CD4-positive, alpha-beta T cell treated with Interleukin-4 for 4 hours (primary cell): ENCODE data around the gene LEFTY1.
A peak's percentile ranks its signal among the peaks of the same experiment; 100 is the strongest.

Source experiments
- DNase-seq: peaks from one replicate; pipeline ENCODE4 v3.0.0-alpha.2; 2020

Gene LEFTY1

DNA sequence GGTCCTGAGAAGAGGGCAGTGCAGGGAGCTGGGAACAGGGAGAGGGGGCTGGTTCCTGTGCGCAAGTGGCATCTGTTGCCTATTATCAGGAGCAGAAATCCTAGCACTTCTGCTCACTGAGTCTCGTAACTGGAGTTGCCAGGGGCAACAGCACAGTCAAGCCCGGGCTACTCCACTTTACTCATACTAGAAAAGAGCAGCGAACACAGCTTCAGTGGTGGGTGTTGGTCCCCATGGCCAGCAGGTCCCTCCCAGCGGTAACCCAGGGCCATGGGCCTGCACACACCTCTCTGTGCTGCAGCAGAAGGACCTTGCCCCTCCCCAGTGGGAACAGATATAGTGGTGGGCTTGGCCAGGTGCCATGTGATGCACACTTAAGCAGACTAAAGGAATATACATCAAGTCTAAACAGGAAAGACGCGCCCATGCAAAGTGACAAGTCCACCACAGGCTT, 26.6 kb upstream of the LEFTY1 start:
- no peak for DNase-seq

DNA sequence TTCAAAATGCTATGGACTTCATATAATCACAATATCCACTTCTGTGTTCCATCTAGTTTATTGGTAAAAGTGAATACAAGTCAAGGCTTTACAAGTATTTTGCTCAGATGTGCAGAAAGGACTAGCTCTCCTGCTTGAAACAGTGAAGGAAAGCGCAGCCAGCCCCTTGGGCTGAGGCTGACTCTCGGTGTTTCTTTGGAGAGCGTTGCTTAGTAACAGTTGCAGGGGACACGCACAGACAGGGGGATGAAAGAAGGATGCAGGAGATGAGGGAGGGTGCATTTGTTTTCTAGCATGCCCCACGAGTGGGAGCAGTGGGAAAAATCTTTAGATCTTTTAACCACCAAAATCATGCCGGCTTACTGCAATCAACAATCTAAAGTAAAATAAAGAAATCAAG, 26.0 kb upstream of the LEFTY1 start:
- DNase-seq = no peak

GRCh38 chr1:225914391-225914790, 25.4 kb upstream of the LEFTY1 start:
- DNase-seq = no peak

DNA sequence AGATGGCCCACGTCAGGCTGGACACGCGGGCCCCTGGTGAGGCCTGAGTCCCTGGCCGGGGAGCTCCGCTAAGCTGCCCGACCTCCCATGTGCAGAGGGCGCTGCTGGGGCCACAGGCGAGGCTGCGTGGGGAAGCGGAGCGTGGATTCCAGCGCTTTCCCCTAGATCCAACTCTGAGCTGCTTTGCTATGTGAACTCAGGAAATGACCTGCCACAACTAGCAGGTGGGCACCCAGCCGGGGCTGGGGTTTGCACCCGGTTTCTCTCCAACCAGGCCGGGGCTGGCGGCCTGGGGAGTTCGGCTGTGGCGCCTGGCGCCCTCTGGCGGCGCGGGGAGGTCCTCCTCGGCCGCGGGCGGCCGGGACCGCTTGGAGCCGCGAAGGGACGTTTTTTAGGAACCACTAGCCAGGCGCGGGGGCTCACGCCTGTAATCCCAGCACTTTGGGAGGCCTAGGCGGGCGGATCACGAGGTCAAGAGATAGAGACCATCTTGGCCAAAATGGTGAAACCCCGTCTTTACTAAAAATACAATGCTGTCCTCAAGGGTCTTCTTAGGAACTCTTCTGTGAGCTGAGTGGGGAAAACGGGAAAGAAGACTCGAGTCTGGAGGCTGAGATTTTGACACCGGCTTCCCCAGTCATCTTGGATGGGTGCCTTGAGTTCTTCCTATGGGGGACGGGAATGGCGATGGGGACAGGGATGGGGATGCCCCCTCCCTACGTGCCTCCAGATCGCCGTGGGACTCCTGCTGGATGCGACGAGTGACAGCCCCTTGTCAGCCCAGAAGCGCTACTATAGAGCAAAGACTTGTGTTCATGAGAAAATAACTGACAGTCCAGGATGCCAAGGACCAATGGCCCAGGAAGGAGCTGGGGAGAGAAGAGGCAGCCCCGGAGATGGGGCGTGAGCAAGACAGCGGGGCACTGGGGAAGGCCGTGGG, 22.5 kb upstream of the LEFTY1 start:
- DNase-seq = peak; percentile 48

DNA sequence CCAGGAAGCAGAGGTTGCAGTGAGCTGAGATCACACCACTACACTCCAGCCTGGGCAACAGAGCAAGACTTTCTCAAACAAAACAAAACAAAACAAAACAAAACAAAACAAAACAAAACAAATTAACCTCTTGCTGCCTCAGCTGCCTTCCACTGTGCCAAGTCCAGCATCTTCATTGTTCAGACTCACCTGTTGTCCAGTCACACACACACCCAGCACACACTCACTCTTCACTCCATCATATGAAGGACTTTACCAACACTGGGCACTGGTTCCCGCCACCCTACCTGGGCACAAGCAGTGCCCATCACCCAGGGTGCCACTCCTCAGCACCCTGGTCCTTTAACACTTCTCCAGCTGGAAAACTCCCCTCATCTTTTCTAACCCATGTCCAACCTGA, 20.5 kb upstream of the LEFTY1 start:
- DNase-seq = no peak

GRCh38 chr1:225908773-225909172, 19.8 kb upstream of the LEFTY1 start:
- DNase-seq = no peak

GRCh38 chr1:225908013-225908640, 19.2 kb upstream of the LEFTY1 start:
- no peak for DNase-seq

- DNase-seq = no peak
These were observed 18.4 kb upstream of the LEFTY1 start for GRCh38 chr1:225907341-225907740.

GRCh38 chr1:225906467-225906866, 17.5 kb upstream of the LEFTY1 start:
- DNase-seq = no peak

GRCh38 chr1:225903623-225904022, 14.7 kb upstream of the LEFTY1 start:
- DNase-seq = no peak

- no peak for DNase-seq
These were observed 10.3 kb upstream of the LEFTY1 start for GRCh38 chr1:225899044-225899925.

DNA sequence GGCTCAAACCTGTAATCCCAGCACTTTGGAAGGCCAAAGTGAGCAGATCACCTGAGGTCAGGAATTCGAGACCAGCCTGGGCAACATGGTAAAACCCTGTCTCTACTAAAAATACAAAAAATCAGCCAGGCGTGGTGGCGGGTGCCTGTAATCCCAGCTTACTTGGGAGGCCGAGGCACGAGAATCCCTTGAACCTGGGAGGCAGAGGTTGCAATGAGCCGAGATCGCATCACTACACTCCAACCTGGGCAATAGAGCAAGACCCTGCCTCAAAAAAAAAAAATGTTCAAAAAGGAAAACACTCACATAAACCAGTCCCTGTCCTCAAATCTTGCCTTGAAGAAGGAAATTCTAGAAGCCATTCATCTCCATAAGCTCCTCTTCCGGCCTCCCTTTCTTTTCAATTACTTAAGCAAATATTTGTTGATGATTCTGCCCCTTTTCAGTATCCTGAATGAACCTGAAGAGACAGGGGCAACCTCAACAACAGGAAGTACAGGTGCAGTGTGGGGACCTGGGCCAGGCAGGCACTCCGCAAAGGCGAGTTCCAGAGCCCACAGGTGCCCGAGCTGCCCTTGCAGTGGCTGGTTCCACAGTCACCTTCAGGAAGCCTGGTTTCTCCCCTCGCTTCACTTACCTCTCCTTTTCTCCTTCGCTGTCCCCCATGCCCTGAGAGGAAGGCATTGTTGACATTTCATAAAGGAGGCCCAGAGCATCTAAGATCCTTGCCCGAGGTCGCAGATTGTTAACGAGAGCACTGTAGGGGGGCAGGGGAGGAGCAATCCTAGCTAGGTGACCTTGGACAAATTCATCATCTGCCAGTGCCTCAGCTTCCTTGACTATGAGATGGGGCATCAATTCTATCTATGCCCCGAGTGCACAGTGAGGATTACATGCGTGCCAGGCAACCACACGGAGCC, 8.9 kb upstream of the LEFTY1 start:
- DNase-seq = peak; percentile 48

DNA sequence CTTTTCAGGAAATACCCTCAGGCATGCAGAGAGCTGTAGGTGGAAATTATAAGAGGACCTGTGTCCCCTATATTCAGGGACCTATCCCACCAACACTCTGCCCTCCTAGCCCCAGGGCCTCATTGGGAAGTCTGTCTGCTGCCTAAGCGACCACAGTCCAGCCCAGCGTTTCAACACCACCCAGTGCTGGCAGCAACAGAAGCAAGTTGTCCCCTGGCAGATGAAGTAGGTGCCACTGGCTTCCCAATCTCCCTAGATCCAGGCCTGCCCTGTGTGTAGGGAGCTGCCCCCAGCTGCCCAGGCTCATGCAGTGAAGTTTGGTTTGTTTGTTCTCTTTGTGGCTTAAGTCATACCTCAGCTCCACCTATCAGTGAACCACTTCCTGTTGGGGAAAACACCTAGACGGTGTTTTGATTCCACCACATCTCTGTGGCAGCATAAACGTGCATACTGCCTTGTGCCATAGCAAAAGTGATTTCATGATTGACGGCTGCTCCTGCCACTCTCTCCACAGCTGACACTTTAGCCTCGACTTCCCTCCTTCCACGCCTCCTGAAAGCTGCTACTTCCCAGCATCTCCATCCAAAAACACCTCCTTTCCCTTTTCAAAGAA, 8.1 kb upstream of the LEFTY1 start:
- DNase-seq = peak; percentile 92

- DNase-seq = no peak
These were observed 7.5 kb upstream of the LEFTY1 start for GRCh38 chr1:225896494-225896893.

DNA sequence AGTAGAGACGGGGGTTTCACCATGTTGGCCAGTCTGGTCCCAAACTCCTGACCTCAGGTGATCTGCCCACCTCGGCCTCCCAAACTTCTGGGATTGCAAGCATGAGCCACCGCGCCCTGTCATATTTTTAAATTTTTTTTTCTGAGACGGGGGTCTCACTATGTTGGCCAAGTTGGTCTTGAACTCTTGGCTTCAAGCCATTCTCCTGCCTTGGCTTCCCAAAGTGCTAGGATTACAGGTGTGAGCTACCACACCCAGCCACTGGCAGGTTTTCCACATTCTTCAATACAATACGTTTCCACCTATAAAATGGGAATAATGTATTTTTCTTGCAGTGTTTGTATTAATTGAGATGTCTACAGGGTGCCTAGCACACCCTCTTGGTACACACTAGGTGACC, 3.4 kb upstream of the LEFTY1 start:
- DNase-seq = no peak

DNA sequence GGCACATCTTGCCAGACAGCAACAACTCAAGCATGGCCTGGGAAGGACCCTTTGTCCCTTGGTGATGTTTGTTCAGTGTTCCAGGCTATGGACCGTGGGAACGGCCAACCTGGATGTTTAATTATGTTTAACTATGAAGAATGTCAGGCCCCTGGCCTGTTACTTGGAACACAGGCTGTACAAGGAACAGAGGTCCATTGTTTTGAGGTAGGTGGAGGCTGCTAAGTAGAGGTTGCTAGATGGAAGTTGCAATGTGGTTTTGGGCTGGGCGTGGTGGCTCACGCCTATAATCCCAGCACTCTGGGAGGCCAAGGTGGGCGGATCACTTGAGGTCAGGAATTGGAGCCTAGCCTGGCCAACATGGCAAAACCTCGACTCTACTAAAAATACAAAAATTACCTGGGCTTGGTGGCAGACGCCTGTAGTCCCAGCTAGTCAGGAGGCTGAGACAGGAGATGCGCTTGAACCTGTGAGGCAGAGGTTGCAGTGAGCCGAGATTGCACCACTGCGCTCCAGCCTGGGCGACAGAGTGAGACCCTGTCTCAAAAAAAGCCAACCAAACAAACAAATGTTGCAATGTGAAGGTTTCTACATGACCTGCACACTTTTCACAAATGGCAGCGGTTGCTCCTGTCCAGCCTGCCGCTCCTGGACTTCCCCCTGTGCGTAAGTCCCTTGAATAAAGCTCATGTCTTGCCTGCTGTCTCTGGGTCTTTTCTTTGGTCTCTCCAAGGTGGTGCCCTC, 2.5 kb upstream of the LEFTY1 start:
- DNase-seq = no peak

DNA sequence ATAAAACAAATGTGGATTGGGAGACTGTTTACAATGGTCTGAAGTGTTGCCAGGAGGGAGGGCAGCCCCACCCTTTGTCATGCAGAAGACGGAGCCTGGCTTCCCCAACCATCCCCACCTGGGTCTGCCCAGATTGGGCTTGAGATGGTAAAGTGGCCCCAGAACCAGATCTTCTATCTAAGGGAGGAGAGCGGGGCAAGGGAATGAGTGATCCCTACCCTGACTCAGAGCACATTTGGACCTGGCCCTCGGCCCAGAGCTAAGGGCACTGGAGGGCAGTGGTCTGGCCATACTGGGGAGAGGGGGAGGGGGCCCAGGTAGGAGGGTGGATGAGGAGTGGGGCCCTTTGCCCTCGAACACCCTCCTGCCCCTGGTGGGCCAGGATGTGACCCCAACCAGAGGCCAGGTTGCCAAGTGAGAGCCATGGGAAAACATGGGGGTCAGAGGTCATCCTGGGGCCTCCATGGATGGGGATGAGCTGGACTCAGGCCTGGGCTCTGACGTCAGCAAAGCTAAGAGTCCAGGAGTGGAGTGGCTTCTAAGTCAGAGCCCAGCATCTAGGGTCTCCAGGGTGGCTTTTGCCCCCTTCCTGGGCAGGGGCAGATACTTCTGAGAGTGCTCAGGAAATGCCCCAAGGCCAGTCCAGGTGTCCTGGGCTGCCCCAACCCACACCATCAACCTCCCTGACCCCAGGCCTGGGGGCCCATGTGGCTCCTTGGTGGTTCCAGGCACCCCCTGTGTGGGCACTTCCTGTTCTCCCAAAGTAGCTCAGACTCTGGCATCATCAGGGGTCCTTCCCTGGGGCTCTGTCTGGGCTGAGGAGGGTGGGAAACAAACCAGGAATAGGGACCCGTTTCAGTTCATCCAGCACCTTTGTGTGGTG, 1.6 kb upstream of the LEFTY1 start:
- no peak for DNase-seq

DNA sequence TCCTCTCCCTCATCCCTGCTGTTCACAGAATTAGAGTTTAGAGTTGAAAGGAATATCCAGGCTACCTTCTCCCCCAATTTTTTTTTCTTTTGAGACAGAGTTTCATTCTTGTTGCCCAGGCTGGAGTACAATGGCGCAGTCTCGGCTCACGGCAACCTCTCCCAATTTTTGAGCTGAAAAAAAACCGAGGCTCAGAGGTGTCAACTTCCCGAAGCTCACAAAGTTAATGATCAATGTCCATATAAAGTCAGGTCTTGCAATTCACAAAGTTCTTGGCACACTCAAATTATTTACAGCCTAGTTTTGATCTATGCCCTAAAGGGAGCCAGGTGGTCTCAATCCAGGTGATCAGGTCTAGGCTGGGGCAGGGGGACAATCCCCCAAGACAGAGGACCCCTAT, 797 bp upstream of the LEFTY1 start:
- no peak for DNase-seq

- DNase-seq = no peak
These were observed 553 bp downstream of the LEFTY1 start for GRCh38 chr1:225888289-225888897.
